ENCODE data around the gene CASP5.

CASP5 gene

GRCh38 chr11:104984808-104985207 is 38.2 kb downstream of the CASP5 start:
- TF ChIP-seq ZBTB7A (IDR thresholded peaks at IDR 0.05; ENCODE audit: low read depth), result no peak
- no peak for TF ChIP-seq EGR1 (IDR thresholded peaks at IDR 0.05)
- no peak for TF ChIP-seq TAF1 (IDR thresholded peaks at IDR 0.05; ENCODE audit: low read depth)
- TF ChIP-seq TEAD4 (IDR thresholded peaks at IDR 0.05), result no peak
- no peak for TF ChIP-seq CEBPB (IDR thresholded peaks at IDR 0.05)
- TF ChIP-seq EP300 (IDR thresholded peaks at IDR 0.05; ENCODE audit: borderline replicate concordance), result no peak
- no peak for TF ChIP-seq CREB1 (IDR thresholded peaks at IDR 0.05; ENCODE audit: low read depth)
- no peak for TF ChIP-seq FOXM1 (IDR thresholded peaks at IDR 0.05; ENCODE audit: borderline replicate concordance, low read depth)
- TF ChIP-seq TCF12 (IDR thresholded peaks at IDR 0.05; ENCODE audit: low read depth), result no peak
- no peak for TF ChIP-seq NFIC (IDR thresholded peaks at IDR 0.05)

- no peak for TF ChIP-seq ZBTB7A (IDR thresholded peaks at IDR 0.05; ENCODE audit: low read depth)
- TF ChIP-seq CEBPB (IDR thresholded peaks at IDR 0.05), result no peak
- no peak for TF ChIP-seq TAF1 (IDR thresholded peaks at IDR 0.05; ENCODE audit: low read depth)
- TF ChIP-seq TEAD4 (IDR thresholded peaks at IDR 0.05), result no peak
- no peak for TF ChIP-seq NFIC (IDR thresholded peaks at IDR 0.05)
- no peak for TF ChIP-seq TCF12 (IDR thresholded peaks at IDR 0.05; ENCODE audit: low read depth)
- no peak for TF ChIP-seq EP300 (IDR thresholded peaks at IDR 0.05; ENCODE audit: borderline replicate concordance)
- no peak for TF ChIP-seq EGR1 (IDR thresholded peaks at IDR 0.05)
Observed at GRCh38 chr11:104979839-104980238, 43.1 kb downstream of the CASP5 start.

GRCh38 chr11:104973616-104974015 is 49.4 kb downstream of the CASP5 start:
- TF ChIP-seq EP300 (IDR thresholded peaks at IDR 0.05; ENCODE audit: borderline replicate concordance) (no peak), USF1 (IDR thresholded peaks at IDR 0.05) (no peak), TEAD4 (IDR thresholded peaks at IDR 0.05) (no peak), TAF1 (IDR thresholded peaks at IDR 0.05; ENCODE audit: low read depth) (no peak), CEBPB (IDR thresholded peaks at IDR 0.05) (no peak), YY1 (IDR thresholded peaks at IDR 0.05; ENCODE audit: low read depth) (no peak), ZBTB7A (IDR thresholded peaks at IDR 0.05; ENCODE audit: low read depth) (no peak), FOXM1 (IDR thresholded peaks at IDR 0.05; ENCODE audit: borderline replicate concordance, low read depth) (no peak), MAX (IDR thresholded peaks at IDR 0.05) (no peak), RAD21 (IDR thresholded peaks at IDR 0.05; ENCODE audit: low read depth) (no peak), CREB1 (IDR thresholded peaks at IDR 0.05; ENCODE audit: low read depth) (no peak)

GRCh38 chr11:104970756-104971155 is 52.2 kb downstream of the CASP5 start:
- TF ChIP-seq MAX (IDR thresholded peaks at IDR 0.05) (no peak), TCF12 (IDR thresholded peaks at IDR 0.05; ENCODE audit: low read depth) (no peak), CREB1 (IDR thresholded peaks at IDR 0.05; ENCODE audit: low read depth) (no peak), ZBTB7A (IDR thresholded peaks at IDR 0.05; ENCODE audit: low read depth) (no peak), EGR1 (IDR thresholded peaks at IDR 0.05) (no peak), NFIC (IDR thresholded peaks at IDR 0.05) (no peak), YY1 (IDR thresholded peaks at IDR 0.05; ENCODE audit: low read depth) (no peak), CEBPB (IDR thresholded peaks at IDR 0.05) (no peak), RAD21 (IDR thresholded peaks at IDR 0.05; ENCODE audit: low read depth) (no peak), EP300 (IDR thresholded peaks at IDR 0.05; ENCODE audit: borderline replicate concordance) (no peak), TAF1 (IDR thresholded peaks at IDR 0.05; ENCODE audit: low read depth) (no peak), USF1 (IDR thresholded peaks at IDR 0.05) (no peak), TEAD4 (IDR thresholded peaks at IDR 0.05) (no peak), FOXM1 (IDR thresholded peaks at IDR 0.05; ENCODE audit: borderline replicate concordance, low read depth) (no peak), REST (IDR thresholded peaks at IDR 0.05; ENCODE audit: low read depth) (no peak)

GRCh38 chr11:104968856-104969776 is 53.9 kb downstream of the CASP5 start:
- TF ChIP-seq NFIC (IDR thresholded peaks at IDR 0.05) (no peak), RAD21 (IDR thresholded peaks at IDR 0.05; ENCODE audit: low read depth) (no peak), REST (IDR thresholded peaks at IDR 0.05; ENCODE audit: low read depth) (no peak), ZBTB7A (IDR thresholded peaks at IDR 0.05; ENCODE audit: low read depth) (no peak), YY1 (IDR thresholded peaks at IDR 0.05; ENCODE audit: low read depth) (no peak), EGR1 (IDR thresholded peaks at IDR 0.05) (no peak), CEBPB (IDR thresholded peaks at IDR 0.05) (no peak), EP300 (IDR thresholded peaks at IDR 0.05; ENCODE audit: borderline replicate concordance) (no peak), TAF1 (IDR thresholded peaks at IDR 0.05; ENCODE audit: low read depth) (no peak), TEAD4 (IDR thresholded peaks at IDR 0.05) (no peak), FOXM1 (IDR thresholded peaks at IDR 0.05; ENCODE audit: borderline replicate concordance, low read depth) (no peak)

Data from Ishikawa (cell line).